GM12892 (cell line): ENCODE measurements around the gene FGF5.

Experiments used
- POLR2A ChIP-seq: IDR thresholded peaks from 2 replicates; pipeline ENCODE4 v1.6.1; 2011; ENCODE audit warnings: low read depth, low read length, control low read depth
- POLR2AphosphoS5 ChIP-seq: IDR thresholded peaks from 2 replicates; pipeline ENCODE4 v1.6.1; 2011; ENCODE audit warnings: low read depth, low read length, control low read depth

GRCh38 chr4:80294206-80294605 lies 27.7 kb downstream of the FGF5 start:
- TF ChIP-seq POLR2A (no peak), POLR2AphosphoS5 (no peak)
